GM12875 (cell line): ENCODE data around the gene TSC1.

ENCODE experiments used
- H3K4me3 ChIP-seq: one replicate; pipeline ENCODE4 v1.5.1; 2011; ENCODE audit warnings: low read depth, low read length, control low read depth
- CTCF ChIP-seq: IDR thresholded peaks from 2 replicates; pipeline ENCODE4 v1.5.1; 2011; ENCODE audit warnings: low read depth, mild to moderate bottlenecking, control low read depth, inconsistent platforms, low read length, moderate library complexity, borderline replicate concordance; ENCODE audit not compliant: insufficient read depth

TSC1 gene

GRCh38 chr9:132875159-132875558 is 69.3 kb downstream of the TSC1 start:
- no peak overlapping the region for H3K4me3 ChIP-seq
- no peak for TF ChIP-seq CTCF

GRCh38 chr9:132873403-132873802 is 71.0 kb downstream of the TSC1 start:
- TF ChIP-seq CTCF, result no peak
- no peak overlapping the region for H3K4me3 ChIP-seq

GRCh38 chr9:132869266-132869665 is 75.2 kb downstream of the TSC1 start:
- no peak overlapping the region for H3K4me3 ChIP-seq
- no peak for TF ChIP-seq CTCF

- H3K4me3 ChIP-seq, result no peak overlapping the region
- TF ChIP-seq CTCF, result no peak
Observed at GRCh38 chr9:132866898-132867297, 77.5 kb downstream of the TSC1 start.

- H3K4me3 ChIP-seq, result no peak overlapping the region
- no peak for TF ChIP-seq CTCF
Observed at GRCh38 chr9:132864691-132865090, 79.7 kb downstream of the TSC1 start.

GRCh38 chr9:132864277-132864676 is 80.1 kb downstream of the TSC1 start:
- no peak for TF ChIP-seq CTCF
- no peak overlapping the region for H3K4me3 ChIP-seq

GRCh38 chr9:132863096-132863495 is 81.3 kb downstream of the TSC1 start:
- TF ChIP-seq CTCF, result no peak
- H3K4me3 ChIP-seq, result no peak overlapping the region
